IPS DF 6.9 (cell line): ENCODE data around the gene NGEF.

Experiments
- DNase-seq: peaks from one replicate; pipeline ENCODE4 v3.0.0-alpha.2; 2013; ENCODE audit warnings: low read depth, low spot score
- H3K27ac ChIP-seq: one replicate; pipeline ENCODE4 v1.5.1; 2013; ENCODE audit warnings: low read length, control low read depth
- H3K27me3 ChIP-seq: 2 replicates; pipeline ENCODE4 v1.6.1; 2013; ENCODE audit warnings: mild to moderate bottlenecking, low read length; ENCODE audit not compliant: control insufficient read depth, insufficient read depth
- H3K36me3 ChIP-seq: 2 replicates; pipeline ENCODE4 v1.6.1; 2013; ENCODE audit warnings: low read length; ENCODE audit not compliant: control insufficient read depth, insufficient read depth
- H3K4me1 ChIP-seq: 2 replicates; pipeline ENCODE4 v1.6.1; 2013; ENCODE audit warnings: low read length; ENCODE audit not compliant: control insufficient read depth, insufficient read depth
- H3K4me3 ChIP-seq: 2 replicates; pipeline ENCODE4 v1.5.1; 2013; ENCODE audit warnings: mild to moderate bottlenecking, low read length
- H3K9me3 ChIP-seq: 2 replicates; pipeline ENCODE4 v1.6.1; 2013; ENCODE audit warnings: low read length, inconsistent platforms; ENCODE audit not compliant: control insufficient read depth, insufficient read depth
- WGBS: extraction: QIAGEN DNeasy Blood & Tissue Kit; methylation state at CpG from one replicate; pipeline ENCODE4 v1.1.7; 2013; ENCODE audit warnings: mixed read lengths, missing lambda C conversion rate; ENCODE audit not compliant: insufficient read length, insufficient coverage; 5-methylcytosine and 5-hydroxymethylcytosine counted together

Gene NGEF

GRCh38 chr2:233013027-233013461, at the start of gene NGEF:
Gene NGEF, minus strand, starts transcription at chr2:233013256. Its CDS starts 38,366 bp downstream, at chr2:232974890.
- no peak for DNase-seq
- H3K27me3 ChIP-seq = no peaks in the 10 kb centered on the region
- no CpG with 5 or more reads among the region's 12 CpGs for WGBS
- H3K9me3 ChIP-seq = no peaks in the 10 kb centered on the region
- H3K4me3 ChIP-seq = no peak within 1 kb of the TSS
- no peaks in the 10 kb centered on the region for H3K36me3 ChIP-seq
- H3K27ac ChIP-seq = no peak within 1 kb of the TSS
- H3K4me1 ChIP-seq = no peaks in the 10 kb centered on the region

DNA sequence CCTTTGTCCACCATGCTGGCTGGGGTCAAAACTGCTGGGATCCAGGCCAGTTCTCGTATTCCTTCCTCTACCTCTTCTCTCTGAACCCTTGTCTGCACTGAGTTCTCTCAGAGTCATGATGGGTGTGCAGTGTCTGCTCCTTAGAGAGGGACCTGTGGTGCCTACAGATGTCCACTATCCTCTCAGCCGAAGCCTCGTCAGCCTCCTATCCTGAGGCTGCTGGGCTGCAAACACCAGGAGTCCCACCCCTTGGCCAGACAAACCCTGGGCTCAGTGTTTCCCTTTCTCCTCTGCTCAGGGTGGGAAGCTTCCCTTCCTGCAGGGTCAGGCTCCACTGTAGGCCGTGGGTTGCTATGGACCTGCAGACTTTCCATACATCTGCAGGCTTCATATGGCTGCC, 49.4 kb upstream of the NGEF start:
- Histone ChIP-seq H3K4me3 (no peak overlapping the region), H3K27me3 (no peaks in the 10 kb centered on the region), H3K36me3 (no peaks in the 10 kb centered on the region), H3K4me1 (peaks cover 1% of the 10 kb centered on the region; the same call in 1 of the 2 replicates), H3K27ac (no peak overlapping the region), H3K9me3 (no peaks in the 10 kb centered on the region)
- no CpG with 5 or more reads among the region's 4 CpGs for WGBS
- no peak for DNase-seq

GRCh38 chr2:233061591-233062450, 48.8 kb upstream of the NGEF start:
- WGBS = no CpG with 5 or more reads among the region's 12 CpGs
- H3K27ac ChIP-seq = no peak overlapping the region
- no peaks in the 10 kb centered on the region for H3K27me3 ChIP-seq
- no peak for DNase-seq
- H3K9me3 ChIP-seq = no peaks in the 10 kb centered on the region
- H3K4me1 ChIP-seq = peaks cover 1% of the 10 kb centered on the region; the same call in 1 of the 2 replicates
- H3K4me3 ChIP-seq = no peak overlapping the region
- no peaks in the 10 kb centered on the region for H3K36me3 ChIP-seq

DNA sequence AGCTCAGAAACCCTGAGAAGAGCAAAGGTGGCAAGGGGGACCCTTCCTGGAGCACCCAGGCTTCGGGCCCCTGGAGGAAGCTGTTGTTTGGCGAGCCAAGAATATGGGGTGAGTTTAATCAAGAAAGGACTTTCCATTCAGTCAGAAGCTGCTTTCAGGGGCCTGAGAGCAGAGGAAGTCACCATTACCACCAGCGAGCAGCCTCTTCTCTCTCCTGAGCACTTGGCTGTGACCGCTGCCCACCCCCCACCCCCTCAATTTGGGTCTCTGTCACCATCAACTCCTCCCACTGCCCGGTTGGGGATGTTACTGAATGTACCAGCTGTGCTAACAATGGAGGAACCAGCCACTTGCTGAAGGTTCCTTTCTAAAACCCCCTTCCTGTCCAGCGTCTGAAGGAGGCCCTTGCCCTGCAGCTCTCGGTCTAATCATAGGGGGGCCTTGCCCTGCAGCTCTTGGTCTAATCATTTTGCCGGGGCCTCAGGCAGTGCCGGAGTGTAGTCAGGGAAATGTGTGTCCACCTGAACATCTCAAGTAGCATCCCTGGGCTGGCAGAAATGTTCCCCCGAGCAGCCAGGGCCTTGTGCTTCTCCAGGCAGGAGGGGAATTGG, 48.0 kb upstream of the NGEF start:
- WGBS = no CpG with 5 or more reads among the region's 10 CpGs
- Histone ChIP-seq H3K36me3 (no peaks in the 10 kb centered on the region), H3K27me3 (no peaks in the 10 kb centered on the region), H3K4me1 (peaks cover 1% of the 10 kb centered on the region; the same call in 1 of the 2 replicates), H3K4me3 (no peak overlapping the region), H3K27ac (no peak overlapping the region), H3K9me3 (no peaks in the 10 kb centered on the region)
- DNase-seq = no peak

DNA sequence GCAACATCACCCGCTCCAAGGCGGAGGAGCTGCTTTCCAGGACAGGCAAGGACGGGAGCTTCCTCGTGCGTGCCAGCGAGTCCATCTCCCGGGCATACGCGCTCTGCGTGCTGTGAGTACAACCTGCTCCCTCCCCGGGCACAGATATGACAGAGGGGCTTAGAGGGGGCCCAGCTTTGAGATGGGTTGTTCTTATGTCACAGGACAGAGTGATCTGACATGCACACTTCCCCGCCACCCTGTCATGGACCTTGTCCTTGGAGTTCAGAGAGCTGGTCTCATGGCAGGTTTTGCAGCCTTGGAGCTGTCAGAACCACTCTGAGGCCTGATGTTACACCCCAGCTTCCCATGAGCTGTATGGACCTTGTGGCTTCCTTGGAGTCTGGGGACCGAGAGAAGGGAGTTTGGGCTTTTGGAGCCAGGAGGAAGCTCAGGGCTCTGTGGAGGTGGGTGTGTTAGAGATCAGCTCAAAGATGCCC, 47.5 kb upstream of the NGEF start:
- H3K27me3 ChIP-seq = no peaks in the 10 kb centered on the region
- peaks cover 1% of the 10 kb centered on the region; the same call in 1 of the 2 replicates for H3K4me1 ChIP-seq
- no peak overlapping the region for H3K4me3 ChIP-seq
- WGBS = no CpG with 5 or more reads among the region's 13 CpGs
- no peaks in the 10 kb centered on the region for H3K36me3 ChIP-seq
- no peaks in the 10 kb centered on the region for H3K9me3 ChIP-seq
- no peak overlapping the region for H3K27ac ChIP-seq
- DNase-seq = no peak

GRCh38 chr2:233059797-233060500, 46.9 kb upstream of the NGEF start, which contains the start of gene INPP5D:
Gene INPP5D, plus strand, starts transcription at chr2:233060342. Its CDS starts 137 bp downstream, at chr2:233060479.
- H3K4me1 ChIP-seq = peaks cover 1% of the 10 kb centered on the region; the same call in 1 of the 2 replicates
- no peak for DNase-seq
- no CpG with 5 or more reads among the region's 26 CpGs for WGBS
- H3K36me3 ChIP-seq = no peaks in the 10 kb centered on the region
- no peaks in the 10 kb centered on the region for H3K27me3 ChIP-seq
- no peak within 1 kb of the TSS for H3K4me3 ChIP-seq
- no peak within 1 kb of the TSS for H3K27ac ChIP-seq
- no peaks in the 10 kb centered on the region for H3K9me3 ChIP-seq

GRCh38 chr2:233059547-233059796, 46.4 kb upstream of the NGEF start:
- DNase-seq = no peak
- Histone ChIP-seq H3K27me3 (no peaks in the 10 kb centered on the region), H3K4me1 (peaks cover 1% of the 10 kb centered on the region; the same call in 1 of the 2 replicates), H3K27ac (no peak overlapping the region), H3K9me3 (no peaks in the 10 kb centered on the region), H3K36me3 (no peaks in the 10 kb centered on the region), H3K4me3 (no peak overlapping the region)
- WGBS = no CpG with 5 or more reads among the region's 7 CpGs

DNA sequence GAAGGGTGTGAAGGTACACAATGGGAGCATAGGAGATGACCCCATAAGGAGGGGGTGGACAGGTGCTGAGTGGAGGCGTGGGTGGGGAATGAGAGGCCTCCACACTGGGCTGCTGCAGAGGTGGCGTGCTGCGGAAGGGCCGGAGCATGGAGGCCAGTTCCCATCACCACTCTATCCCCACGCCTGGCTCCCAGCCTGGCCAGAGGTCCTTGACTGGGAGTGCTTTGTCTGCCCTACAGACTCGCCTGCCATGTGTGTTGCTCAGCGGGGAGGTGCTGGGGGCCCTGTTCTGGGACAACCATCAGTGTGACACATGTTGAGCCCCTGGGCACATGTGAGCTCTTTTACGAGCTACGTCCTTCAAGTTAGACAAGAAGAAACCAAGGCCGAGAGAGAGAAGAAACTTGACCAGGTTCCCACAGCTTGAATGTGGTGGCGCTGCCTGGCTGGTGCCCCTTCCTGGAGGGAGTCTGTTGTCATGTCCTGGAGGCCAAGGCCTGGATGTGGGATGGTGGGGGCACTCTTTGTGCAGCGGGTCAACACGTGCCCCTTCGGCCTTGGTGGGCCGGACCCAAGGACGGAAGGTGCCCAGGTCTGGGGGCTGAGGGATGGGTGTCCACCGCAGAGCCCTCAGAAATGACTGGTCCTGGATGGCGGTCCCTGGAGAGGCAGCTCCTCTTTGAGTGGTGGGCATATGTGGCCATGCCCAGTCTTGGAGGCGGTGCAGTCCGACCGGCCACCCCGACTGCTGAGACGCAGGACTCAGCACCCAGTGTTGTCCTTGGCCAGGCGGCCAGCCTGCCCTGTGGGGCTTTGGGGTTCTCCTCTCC, 45.9 kb upstream of the NGEF start:
- no peaks in the 10 kb centered on the region for H3K36me3 ChIP-seq
- peaks cover 3% of the 10 kb centered on the region; the same call in 1 of the 2 replicates for H3K4me1 ChIP-seq
- H3K27ac ChIP-seq = no peak overlapping the region
- no CpG with 5 or more reads among the region's 24 CpGs for WGBS
- H3K4me3 ChIP-seq = no peak overlapping the region
- H3K9me3 ChIP-seq = no peaks in the 10 kb centered on the region
- no peaks in the 10 kb centered on the region for H3K27me3 ChIP-seq
- DNase-seq = no peak

- peaks cover 3% of the 10 kb centered on the region; the same call in 1 of the 2 replicates for H3K4me1 ChIP-seq
- H3K27me3 ChIP-seq = no peaks in the 10 kb centered on the region
- H3K27ac ChIP-seq = no peak overlapping the region
- no peaks in the 10 kb centered on the region for H3K9me3 ChIP-seq
- DNase-seq = no peak
- no CpG with 5 or more reads among the region's 6 CpGs for WGBS
- H3K36me3 ChIP-seq = no peaks in the 10 kb centered on the region
- no peak overlapping the region for H3K4me3 ChIP-seq
Measured at GRCh38 chr2:233056961-233057605, 44.0 kb upstream of the NGEF start.
